Superior temporal gyrus (tissue), 1 donor: ENCODE measurements around the gene RNF130.
A peak's percentile ranks its signal among the peaks of the same experiment; 100 is the strongest.

Experiments used
- DNase-seq: peaks from one replicate; pipeline ENCODE4 v3.0.0-alpha.2; 2016; ENCODE audit errors: extremely low spot score

RNF130 gene, protein sequence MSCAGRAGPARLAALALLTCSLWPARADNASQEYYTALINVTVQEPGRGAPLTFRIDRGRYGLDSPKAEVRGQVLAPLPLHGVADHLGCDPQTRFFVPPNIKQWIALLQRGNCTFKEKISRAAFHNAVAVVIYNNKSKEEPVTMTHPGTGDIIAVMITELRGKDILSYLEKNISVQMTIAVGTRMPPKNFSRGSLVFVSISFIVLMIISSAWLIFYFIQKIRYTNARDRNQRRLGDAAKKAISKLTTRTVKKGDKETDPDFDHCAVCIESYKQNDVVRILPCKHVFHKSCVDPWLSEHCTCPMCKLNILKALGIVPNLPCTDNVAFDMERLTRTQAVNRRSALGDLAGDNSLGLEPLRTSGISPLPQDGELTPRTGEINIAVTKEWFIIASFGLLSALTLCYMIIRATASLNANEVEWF

DNA sequence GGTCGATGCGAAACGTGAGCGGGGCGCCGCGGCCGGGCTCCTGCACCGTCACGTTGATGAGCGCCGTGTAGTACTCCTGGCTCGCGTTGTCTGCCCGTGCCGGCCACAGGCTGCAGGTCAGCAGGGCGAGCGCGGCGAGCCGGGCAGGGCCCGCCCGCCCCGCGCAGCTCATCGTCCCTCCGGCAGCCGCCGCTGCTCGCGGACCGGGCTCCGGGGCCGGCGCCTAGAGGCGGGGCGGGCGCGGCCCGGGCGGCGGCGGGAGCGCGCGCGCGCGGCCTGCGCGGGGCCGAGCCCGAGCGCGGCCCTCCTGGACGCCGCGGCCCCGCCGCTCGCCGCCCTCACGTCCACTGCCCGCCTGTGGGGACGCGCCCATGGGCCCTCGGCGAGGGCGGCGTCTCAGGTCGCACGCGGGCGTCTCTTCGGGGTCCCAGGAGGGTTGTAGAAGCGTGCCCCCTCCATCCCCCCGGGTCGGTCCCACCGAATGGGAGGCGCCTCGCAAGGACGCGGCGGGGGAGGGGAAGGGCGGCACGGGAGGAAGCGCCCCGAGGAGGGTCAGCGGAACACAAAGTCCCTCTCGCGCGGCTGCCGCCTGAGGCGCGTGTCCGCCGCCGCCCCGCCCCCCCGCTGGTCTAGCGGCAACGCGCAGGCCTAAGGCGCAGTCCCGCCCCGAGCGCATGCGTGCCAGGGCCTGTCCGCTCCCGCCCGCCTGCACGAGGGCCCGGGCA, at the start of gene RNF130:
Gene RNF130, minus strand, starts transcription at position 229 of the 725 bp plus-strand sequence. Its CDS starts 57 bp downstream, at position 172.
- peak; percentile 88 for DNase-seq

DNA sequence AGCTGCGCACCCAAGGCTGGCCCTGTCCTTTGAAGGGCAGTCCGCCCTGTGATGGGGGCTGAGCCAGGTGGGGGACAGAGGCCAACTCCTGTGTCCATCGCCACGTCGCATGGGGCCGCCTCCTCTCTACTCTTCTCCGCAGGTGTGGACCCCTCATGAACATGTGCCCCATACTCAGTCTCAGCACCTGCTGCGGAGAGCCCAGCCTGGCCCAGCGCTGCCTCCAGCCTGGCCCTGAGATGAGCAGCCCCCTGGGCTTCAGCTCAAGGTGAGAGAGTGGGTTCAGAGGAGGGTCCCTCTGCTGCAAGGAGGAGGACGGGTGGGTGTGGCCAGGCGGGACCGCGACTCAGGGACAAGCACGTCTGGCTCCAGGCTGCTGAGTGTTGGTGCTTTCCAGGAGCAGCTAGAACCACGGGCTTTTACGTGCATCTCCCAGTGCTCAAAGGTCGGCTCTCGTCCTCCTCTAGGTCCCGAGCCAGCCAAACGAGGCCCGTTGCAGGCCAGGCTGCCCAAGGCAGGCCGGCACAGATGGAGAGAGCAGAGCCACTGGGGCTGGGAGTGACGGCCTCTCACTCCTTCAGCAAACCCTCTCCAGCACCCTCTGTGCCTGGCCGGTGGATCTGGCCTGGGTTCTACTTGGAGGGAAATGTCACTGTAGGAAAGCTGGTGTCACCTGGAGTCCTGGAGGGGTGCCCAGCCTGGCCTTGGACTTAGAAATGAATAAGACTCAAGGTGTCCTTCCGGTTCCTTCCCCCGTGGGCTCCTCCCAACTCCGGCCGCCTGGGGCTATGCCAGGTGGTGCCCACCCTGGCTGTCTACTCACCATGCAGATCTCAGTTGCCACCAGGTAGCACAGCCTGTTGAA, 48.9 kb upstream of the RNF130 start:
- no peak for DNase-seq

DNA sequence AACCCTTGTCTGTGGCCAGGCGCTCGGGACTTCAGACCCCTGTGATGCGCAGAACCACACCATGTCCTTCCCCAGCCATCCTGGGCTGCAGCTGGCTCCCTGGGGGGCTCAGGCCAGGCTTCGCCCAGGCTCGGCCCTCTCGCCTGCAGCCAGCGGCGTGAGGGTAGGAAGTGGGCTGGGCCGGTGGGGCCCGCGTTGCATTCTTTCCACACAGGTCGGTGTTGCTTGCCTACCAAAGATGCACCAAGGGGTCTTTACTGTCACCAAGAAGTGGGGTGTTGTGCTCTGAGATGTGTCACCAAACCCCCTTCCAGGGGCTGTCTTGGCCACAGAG, 48.3 kb upstream of the RNF130 start:
- DNase-seq: no peak

DNA sequence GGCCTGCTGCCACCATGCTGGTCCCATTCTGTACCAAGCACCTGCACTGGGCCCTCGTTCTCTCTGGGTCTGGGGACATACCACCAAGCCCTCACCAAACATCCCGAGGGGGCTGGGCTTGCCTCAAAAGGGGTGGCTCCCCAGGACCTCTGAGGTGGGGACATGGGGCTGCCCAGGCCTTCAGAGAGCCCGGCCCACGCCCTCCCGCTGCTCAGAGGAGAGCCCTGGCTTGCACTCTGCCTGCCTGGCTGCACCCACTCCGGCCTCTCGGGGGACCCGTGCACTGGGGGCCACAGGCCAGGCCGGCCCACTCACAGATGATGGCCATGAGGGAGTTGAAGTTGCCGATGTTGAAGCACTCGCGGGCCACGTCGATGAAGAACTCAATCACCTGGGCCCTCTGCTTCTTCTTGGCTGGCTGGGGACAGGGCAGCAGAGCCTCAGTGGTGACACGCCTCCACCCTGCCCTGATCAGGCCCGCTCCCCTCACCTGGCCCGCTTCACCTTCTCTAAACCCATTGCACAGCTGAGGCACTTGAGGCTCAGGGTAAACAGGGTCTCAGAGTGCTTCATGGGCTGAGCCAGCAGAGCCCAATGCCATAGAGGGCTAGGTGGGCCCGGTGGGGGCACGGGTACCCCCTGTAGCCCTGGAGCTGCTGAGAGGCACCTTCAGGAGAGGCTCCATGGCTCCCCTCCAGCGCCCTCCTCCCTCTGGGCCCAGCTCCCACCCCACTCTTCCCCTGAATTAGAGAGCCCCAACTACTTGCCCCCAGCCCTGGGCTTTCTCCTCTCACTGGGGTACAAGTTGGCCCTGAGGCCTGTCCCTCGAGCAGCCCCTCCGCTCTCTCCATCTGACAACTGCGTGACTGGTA, 47.7 kb upstream of the RNF130 start:
- no peak for DNase-seq

DNA sequence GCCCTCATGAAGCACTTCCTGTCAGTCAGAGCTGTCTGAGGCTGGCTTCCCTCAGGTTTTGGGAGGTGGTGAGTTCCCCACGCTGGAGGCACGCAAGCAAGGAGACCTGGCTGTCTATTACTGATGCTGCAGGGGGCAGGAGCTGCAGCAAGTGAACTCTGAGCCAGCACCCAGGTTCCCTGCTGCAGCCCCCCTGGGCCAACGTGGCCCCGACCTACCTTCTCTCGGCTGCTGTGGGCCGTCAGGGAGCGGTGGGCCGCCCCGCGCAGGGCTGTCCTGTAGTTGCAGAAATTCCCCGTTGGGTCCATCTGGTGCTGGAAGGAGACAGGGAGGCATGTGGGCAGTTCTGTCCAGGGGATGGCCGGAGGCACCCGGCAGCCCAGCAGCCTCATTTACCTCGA, 46.8 kb upstream of the RNF130 start:
- no peak for DNase-seq

DNA sequence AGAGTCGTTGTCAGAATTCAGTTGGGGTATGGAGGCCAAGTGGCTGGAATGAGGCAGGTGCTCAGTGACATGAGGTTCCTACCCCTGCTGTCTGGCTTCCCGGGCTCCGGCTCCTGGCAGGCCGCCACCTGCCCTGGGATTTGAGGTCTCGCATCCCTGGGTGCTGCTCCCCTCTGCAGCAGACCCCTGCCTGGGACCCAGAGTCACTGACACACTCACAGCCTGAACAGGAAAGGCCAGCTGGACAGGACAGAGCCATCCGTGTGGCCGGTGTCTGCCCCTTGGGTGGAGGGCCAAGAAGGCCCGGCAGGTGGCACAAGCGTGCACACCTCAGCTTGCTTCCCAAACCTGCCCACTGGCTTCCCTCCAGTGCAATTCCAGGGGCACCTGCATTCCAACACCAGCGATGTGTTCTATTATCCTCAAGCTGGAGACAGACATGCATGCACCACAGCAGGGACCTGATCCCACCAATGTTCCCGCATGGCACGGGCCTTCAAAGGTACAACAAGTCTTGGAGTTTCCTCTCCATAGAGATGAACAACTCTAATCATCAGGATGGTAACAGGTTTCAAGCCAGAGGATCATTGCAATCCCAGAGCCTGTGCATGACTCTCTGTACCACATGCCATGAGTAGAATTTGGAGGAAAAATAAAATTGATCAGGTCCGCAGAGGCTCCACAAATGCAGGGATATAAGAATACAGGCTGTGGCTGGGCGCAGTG, 45.6 kb upstream of the RNF130 start:
- DNase-seq: no peak

DNA sequence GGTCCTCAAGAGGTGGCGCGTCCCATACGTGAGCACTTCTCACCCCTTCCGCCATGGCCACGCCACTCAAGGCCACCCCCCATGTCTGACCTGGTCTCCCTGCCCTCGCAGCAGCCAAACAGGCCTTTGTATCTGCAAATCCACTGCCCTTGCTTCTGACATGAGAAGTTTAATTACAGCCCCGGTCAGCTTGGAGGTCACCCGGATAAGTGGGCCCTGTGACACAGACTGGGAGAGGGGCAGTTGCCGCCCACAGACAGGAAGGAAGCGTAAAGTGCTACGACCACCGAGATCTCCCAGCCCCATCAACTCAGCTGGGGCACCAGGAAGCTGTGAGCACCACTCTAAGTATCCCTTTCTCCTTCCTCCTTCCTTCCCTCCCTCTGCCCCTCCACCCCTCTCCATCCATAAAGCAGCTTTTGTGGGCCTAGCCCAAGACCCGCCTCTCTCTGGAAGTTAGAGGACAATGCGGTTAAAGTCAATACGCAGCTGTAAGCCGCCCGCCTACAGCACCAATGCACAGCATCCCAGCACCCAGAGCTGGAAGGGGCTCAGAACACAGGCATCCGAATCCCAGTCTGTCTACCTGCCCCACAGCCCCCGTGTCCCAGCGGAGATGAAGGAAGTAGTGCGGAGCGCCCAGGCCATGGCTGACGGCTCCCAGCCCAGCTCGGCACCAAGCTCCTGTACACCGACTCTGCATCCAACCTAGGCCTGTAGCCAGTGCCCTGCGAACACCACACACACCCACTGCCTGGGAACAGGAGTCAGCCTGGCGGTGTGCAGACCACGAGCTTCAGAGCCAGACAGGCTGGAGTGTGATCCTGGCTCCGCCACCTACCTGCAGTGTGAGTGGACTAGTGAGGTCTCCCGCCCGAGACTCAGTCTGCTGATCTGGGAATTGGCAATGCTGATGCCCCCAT, 44.8 kb upstream of the RNF130 start:
- DNase-seq: no peak

DNA sequence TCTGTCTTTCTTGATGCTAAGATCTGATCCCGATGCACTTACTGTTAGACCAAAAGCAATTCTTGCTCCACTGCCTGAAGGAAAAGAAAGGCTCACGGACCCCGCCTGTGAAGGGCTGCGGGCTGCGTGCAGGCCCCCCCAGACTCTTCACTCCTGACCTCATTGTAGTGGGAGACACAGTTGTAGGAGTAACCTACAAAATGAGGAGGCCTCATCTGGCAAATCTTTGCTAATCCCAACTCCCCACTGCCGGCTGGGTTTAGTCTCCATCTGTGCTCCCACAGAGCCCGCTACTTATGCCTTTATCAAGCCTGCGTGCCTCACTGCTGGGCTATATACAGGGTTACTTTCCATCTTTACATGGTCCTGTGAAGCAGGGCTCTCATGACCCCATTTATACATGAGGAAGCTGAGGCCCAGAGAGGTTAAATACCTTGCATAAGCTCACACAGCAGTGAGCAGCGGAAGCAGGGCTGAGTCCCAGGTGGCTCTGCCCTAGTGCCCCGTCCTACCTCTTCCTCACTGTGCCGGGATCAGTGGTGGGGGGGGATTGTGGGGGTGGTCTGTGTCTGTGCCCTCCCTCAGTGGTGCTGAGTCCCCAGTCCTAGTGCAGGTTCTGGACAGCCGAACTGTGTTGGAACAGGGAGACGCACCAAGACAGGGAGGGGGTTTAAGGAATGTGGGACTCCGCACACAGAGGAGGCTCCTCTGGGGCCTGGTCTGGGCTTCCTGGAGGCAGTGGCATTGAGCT, 43.9 kb upstream of the RNF130 start:
- DNase-seq: no peak

DNA sequence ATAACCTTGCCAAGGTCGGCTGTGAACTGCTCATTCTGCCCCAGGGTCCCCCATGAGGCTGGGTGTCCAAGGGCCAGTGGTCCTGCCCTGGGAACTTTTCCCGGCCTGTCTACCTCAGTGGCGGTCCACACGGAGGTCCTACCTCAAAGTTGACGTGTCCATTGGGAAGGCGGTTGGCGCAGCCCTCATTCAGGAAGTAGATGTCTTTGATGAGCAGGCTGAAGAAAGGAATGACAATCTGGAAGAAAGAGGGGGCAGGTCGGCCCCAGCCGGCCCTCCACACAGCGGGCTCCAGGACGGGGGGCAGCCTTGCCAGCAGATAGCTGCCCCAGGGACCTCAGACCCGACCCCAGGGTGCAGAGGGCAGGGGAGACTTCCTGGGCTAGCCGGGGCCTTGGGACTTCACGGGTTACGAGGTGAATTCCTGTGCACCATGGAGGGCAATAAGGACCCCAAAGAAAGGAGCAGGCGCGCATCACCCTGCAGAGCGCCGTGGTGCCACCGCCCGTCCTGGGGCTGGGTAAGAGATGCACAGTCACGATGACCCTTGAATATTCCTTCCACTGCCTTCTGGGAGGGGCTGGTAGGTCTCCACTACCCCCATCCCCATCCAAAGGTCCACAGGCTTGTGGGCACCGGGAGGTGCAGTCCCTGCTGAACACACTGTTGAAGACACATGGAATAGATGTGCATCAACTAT, 42.9 kb upstream of the RNF130 start:
- no peak for DNase-seq

DNA sequence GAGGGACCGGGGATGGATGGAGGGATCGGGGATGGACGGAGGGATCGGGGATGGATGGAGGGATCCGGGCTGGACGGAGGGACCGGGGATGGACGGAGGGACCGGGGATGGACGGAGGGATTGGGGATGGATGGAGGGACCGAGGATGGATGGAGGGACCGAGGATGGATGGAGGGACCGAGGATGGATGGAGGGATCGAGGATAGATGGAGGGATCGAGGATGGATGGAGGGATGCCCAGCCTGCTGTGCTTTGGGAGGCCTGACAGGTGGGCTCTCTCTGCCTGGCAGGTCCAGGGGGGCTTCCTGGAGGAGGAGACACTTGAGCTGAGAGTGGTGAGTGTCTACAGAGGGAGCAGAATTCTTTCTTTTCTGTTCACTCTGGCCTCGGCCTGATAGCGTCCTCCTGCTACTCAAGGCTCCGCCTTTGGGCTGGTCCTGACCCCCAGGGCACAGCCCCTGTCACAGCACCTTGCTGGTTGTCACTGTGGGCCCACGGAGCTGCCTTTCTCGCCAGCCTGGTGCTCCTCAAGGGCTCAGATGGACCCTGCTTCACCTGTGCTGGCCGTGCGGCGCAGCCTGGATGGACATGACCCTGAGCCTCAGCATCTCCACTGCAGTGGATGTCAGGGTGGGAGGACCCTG, 42.2 kb upstream of the RNF130 start:
- DNase-seq: no peak

DNA sequence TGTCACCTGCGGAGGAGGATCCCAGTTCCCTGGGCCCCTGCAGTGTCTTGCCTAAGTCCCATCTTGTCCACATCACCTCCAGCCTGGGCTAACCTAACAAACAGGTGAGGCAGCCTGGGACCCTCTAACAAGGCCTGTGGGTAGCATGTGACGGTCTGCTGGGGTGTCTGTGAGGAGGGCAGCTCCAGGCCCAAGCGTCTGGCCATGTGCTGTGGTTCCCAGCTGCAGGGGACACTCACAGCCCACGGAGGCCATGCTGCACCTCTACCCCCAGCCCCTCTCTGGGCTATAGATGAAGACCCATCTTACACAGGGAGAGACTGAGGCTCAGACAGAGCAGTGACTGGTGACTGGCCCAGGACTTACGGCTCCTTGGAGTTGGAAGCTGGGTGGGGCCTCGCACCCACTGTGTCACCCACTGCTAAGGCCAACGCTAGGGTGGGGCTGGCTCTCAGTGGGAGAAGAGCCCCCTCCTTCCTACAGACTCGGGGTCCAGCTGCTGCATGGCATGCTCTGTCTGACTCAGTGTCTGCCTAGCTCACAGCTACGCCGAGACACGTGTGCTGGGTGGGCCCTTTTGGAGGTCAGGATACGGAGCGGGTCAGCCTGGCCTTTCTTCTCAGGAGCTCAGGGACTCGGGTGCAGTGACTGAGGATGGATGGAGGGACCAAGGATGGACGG, 40.8 kb upstream of the RNF130 start:
- no peak for DNase-seq

DNA sequence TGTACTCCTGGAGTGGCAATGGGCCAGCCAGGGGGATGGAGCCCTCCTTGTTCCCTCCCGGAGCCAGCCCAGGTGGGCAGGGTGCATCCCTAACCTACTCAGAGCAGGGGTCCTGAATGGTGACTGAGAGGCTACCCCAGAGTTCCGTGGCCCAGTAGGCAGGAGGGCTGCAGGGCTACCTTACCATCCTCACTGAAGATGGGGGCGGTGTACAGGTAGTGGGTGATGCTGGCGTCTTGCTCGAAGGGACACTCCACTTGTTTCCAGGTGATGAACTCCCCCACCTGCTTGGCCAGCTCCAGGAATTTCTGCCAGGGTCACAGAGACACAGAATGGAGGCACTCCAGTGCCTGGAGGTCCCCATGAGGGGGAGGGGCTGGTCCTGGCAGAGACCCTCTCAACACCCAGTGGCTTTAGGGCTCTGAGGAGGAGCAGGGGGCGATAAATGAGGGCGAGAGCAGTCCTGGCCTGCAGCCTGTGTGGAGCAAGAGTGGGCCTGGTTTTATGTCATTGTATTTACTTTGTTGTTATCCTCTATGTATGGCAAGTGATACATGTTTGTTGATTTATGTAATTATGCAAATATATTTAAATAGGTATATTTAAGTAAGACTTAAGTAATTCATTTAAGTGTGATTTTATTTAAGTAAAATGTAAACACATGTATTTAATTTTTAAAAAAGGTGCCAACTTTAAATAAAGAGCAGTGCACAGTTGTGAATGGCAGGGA, 39.9 kb upstream of the RNF130 start:
- no peak for DNase-seq

DNA sequence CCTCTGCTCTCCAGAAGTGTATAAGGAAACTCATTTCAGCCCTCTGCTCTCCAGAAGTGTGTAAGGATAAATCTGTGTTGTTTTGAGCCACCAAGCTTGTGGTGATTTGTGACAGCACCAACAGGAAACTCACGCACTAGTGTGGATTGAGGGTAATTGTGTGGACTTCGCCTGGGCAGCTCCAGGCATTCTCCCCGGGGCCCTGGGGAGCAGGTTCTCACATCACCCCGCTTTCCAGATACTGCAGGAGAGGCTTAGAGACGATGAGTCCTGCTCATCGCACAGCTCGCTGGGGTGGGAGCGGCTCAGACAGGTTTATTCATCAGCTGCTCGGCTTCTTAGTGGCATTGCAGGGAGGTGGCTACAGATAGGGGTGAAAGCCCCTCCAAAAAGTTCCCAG, 38.4 kb upstream of the RNF130 start:
- no peak for DNase-seq

DNA sequence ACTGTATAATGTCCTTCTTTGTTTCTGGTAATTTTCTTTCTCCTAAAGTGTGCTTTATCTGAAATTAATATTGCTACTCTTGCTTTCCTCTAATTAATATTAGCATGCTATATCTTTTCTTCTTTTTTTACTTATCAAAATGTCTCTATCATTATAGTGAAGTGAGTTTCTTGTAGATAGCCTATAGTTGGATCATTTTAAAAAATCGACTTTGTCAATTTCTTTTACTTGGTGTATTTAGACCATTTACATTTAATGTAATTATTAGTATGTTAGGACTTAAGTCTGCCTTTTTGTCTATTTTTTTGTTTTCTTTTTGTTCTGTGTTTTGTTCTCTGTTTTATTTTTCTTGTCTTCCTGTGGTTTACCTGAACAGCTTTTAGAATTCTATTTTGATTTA, 35.4 kb upstream of the RNF130 start:
- no peak for DNase-seq

DNA sequence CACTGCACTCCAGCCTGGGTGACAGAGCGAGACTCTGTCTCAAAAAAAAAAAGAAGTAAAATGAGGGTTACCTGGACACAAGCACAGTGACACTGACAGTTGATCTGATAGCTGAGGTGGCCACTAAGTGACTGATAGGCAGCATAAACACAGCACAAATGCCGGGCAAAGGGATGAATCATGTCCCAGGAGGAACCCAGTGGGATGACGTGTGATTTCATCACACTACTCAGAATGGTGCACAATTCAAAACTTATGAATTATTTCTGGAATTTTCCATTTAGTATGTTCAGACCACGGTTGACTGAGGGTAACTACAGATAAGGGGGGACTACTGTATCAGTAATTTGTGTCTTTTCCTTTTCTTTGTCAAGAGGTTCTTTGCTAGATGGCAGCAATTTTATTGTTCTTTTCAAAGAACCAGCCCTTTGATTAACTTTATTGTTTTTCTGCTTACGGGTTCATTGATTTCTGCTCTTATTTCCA, 34.3 kb upstream of the RNF130 start:
- no peak for DNase-seq

DNA sequence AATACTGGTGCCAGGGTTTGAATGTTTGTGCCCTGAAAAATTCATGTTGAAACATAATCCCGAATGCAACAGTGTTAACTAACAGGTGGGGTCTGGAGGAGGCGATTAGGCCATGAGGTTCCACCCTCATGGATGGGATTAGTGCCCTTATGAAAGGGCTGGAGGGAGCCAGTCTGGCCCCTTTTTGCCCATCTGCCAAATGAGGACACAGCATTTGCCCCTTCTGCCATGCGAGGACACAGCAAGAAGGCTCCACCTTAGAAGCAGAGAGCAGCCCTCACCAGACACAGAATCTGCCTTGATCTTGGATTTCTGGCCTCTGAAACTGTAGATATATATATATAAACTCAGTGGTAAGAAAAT, 32.6 kb upstream of the RNF130 start:
- no peak for DNase-seq
